ENCODE data around the gene TRPV3.
"Not testable (repeated sequence)": the region's sequence is repeated elsewhere in the genome, so short reads cannot be mapped to it uniquely, and the experiment has no call there.

Gene TRPV3

GRCh38 chr17:3557768-3558583, at the start of gene TRPV3:
TSS of gene TRPV3 (minus strand) at chr17:3557812. CDS start at chr17:3554850, 2,962 bp downstream.
- DNase-seq, result no peak

GRCh38 chr17:3603870-3604259, 46.3 kb upstream of the TRPV3 start:
- no peak for DNase-seq

DNA sequence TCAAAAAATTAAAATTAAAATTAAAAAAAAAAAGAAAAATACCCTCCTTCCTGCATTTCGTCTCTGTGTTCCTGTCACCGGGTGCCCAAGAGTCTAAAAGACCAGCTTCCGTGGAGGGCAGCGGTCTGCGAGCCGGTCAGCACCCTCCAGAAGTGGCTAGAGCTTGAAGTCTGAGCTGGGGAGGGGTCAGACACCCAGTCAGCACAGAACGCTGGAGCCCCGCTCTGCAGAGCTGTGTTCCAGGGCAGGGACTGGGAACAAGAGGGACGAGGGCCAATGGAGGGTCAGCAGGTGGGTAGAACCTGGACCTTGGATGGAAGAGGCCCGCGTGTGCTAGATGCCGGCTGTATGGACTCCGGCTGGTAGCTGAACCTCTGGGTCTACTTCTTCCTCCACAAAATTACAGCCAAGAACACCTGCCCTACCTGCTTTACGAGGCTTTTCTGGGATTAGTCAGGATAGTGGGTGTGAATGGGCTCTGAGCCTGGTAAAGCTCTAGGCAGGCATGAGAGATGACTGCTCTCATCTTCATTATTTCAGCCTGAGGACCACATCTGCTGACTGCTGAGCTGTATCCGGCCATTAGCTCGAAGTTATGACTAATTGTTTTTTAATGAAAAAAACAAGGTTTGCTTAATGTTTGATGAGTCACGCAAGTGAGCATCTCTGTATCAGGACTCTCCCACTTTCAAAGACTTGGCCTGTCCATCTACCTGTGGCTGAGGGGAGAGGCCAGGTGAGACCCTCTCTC, 45.7 kb upstream of the TRPV3 start:
- DNase-seq, result no peak

DNA sequence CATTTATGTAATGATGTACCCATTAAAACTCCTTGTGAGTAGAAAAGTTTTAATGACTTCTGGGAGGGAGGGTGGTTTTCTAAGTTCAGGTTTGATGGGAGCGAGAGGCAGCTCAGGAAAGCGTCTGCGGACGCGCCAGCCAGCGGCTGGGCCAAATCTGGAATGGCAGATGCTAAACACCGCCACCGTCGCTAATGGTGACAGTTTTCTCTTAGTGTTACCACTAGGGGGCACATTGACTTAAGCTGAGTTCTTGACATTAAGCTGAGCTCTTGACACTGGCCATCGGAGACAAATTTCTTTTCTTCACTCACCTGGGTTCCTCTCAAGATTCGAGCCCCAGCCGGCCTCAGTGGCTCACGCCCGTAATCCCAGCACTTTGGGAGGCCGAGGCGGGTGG, 44.9 kb upstream of the TRPV3 start:
- DNase-seq, result no peak

DNA sequence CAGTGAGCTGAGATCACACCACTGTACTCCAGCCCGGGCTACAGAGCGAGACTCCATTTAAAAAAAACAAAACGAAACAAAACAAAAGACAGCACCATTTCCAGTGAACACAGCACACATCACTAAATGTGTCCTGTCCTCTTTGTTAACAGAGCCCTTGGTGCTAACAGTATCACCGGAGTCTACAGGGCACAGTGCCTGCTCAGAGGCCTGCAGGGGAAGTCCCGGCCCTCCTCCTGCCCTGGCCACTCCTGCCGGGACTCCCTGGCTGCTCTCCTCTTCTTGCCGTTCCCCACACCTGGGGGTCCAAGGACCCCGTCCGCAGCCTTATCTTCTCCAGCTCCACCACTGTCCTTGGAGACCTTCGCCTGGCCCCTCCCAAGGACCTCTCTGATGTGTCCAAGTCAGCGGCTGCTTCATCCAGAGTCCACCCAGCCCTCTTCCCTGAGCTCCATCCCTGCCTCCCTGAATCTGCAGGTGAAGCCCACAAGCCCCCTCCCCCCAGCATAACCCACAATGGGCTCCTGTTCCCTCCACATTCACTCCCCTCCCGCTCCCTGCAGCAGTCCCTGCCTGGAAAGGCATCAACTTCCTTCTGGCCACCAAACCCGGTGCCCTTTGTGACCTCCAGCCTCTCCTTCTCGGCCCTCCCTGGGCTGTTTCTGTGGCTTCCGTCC, 43.1 kb upstream of the TRPV3 start:
- no peak for DNase-seq

DNA sequence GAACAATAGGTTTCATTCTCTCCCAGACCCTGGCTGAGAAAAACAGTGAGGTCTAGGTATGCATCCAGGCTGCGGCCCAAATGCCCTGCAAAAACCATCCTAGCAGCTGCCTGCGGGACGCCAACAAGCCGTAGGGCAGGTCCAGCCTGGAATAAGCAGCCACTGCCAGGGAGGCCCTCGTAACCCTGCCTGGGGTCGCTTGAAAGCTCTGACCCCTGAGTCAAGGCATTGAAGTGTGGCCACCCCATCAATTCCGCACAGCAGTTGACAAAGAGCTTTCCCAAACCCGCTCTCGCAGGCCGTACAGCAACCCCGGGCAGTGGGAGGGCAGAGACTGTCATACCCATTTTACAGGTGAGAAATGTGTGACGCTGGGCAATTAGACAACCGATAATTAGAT, 40.5 kb upstream of the TRPV3 start:
- no peak for DNase-seq

DNA sequence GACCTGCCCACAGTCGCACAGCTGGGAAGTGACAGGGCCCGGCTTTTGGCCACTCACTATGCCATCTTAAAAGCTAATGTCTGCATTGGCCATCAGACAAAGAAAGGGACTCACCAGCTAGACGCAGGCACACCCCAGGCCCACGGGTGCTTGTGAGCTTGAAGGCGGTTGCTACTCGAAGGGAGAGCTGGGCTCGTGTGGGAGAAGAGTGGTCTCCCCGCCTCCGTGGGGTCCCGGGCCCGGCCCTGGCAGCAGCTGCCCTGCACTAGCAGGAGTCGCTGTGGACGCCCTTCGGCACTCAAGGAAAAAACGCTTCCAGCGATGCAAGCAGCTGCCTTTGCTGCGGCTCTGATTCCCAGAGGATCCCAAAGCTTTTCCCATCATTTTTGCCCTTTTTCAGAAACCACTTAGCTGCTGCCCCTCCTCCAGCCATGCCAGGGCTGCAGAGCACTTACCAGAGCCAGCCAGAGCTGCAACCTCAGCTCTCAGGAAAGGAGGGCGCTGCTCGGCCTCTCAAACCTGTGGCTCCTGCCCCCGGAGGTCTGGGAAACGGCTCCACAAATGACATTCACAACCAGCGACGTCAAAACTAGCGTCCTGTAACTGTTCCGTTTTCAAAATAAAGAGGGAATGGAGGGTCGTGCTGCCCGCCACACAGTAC, 39.3 kb upstream of the TRPV3 start:
- no peak for DNase-seq

DNA sequence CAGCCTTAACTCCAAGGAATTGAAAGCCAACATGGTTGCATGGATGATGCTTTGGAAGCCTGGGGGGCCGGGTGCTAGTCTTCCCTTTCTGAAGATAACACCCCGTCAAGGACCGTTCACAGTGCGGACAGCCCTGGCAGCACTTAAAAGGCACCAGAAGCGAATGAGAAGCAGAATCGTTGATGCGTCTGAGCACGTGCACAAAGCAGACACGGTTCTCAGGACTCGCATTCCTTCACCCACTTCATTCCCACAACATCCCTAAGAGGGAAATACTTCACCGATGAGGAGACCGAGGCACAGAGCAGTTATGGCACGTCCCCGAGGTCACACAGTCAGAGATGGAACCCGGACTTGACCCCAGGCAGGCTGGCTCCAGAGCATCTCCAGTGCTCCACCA, 37.4 kb upstream of the TRPV3 start:
- DNase-seq, result no peak

GRCh38 chr17:3594051-3594800, 36.6 kb upstream of the TRPV3 start:
- no peak for DNase-seq

- DNase-seq, result no peak
These were observed 35.8 kb upstream of the TRPV3 start for GRCh38 chr17:3593384-3593783.

GRCh38 chr17:3592216-3592860, 34.7 kb upstream of the TRPV3 start:
- no peak for DNase-seq

GRCh38 chr17:3590768-3591167, 33.2 kb upstream of the TRPV3 start:
- DNase-seq, result no peak

DNA sequence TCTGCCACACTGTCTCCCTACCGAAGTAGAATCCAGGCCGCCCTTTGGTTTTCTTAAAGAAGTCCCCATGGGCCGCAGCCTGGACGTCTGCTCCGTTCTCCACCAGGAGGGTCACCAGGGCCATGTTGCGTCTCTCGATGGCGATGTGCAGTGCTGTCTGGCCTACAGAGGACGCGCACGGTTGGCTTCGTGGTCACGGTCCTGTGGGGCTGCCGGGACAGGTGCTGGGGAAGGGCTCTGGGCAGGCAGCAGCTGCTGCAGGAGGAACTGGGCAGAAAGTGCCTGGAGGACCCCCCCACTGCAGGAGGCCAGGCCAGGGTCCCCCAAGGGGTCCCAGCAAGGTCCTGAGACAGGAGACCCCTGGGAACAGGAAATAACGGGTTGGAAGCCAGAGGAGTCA, 32.6 kb upstream of the TRPV3 start:
- no peak for DNase-seq

DNA sequence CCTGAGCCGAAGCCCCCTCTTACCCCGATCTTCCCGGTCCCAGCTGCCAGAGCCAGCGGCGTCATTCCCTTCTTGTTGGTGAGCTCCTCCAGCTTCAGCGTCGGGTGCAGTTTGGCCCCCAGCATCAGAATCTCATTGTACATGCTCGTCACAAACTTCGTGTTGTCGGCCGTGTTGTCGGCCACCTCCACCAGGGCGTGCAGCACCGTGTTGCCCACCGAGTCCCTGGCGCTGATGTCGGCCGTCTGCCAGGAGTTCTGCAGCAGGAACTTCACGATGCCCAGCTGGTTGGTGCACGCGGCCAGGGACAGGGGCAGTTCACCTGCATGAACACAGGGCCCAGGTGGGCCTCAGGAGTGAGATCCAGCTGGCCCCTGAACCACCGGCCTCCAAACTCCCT, 32.2 kb upstream of the TRPV3 start:
- DNase-seq, result no peak

DNA sequence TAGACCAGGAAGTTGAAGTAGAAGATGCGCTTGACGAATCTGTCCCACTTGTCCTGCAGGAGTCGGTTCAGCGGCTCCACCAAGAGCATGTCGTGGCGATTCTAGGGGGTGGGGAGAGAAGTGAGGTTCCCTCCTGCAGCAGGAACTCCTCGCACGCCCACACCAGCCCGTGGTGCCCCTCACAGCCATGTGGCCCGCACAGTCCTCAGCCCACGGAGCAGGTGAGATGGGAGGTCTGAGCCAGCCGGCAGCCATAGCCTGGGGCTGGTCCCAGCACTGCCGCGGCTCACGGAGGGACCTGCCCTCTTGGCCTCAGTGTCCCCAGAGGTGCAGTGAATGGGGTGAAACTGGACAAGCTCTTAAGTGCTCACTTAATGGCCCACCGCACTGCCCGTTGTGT, 28.2 kb upstream of the TRPV3 start:
- no peak for DNase-seq

DNA sequence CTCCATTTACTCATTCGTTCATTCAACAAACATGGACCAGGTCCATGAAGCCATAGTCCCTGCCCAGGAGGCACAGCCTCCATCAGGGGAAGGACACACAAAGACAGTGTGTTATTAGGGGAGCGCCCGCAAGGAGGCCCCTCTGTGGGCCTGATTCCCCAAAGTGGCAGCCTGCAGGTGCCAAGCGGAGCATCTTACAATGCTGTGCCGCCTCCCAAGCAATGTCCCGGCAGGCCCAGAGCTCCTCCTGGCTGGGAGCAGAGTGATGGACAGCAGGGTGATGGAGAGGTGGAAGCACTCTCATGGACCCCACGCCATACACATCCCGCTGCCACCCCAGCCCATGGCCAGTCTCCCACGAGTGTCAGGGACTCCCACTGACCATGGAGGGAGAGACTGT, 25.8 kb upstream of the TRPV3 start:
- DNase-seq, result no peak

DNA sequence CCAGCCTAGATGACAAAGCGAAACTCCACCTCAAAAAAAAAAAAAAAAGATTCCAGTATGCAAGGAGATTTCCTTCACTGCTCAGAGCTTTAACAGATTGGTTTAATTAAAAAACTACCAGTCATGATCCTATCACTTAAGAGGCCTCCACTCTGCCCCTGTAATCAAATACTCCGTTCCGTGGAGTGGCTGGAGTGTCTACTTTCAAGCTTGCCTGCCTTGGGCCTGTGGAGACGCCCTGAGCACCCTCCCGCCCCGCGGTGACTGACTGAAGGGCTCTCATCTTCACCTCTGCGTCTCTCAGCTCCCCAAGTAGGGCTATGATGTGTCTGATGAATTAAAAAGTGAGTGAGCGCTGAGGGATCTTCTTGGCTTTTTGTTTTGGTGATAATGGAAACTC, 25.3 kb upstream of the TRPV3 start:
- DNase-seq, result no peak

DNA sequence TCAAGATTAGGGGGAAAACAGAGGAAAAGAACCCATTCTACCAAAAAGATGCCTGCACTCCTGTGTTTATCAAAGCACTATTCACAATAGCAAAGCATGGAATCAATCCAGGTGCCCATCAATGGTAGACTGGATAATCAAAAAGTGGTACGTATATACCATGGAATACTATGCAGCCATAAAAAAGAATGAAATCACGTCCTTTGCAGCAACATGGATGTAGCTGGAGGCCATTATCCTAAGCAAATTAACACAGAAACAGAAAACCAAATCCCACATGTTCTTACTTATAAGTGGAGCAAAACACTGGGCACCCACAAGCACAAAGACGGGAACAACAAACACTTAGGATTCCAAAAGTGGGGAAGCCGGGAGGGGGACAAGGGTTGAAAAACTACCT, 21.1 kb upstream of the TRPV3 start:
- not testable (repeated sequence) for DNase-seq

GRCh38 chr17:3576970-3577369, 19.4 kb upstream of the TRPV3 start:
- no peak for DNase-seq

- DNase-seq, result no peak
These were observed 17.9 kb upstream of the TRPV3 start for GRCh38 chr17:3575511-3575910.

DNA sequence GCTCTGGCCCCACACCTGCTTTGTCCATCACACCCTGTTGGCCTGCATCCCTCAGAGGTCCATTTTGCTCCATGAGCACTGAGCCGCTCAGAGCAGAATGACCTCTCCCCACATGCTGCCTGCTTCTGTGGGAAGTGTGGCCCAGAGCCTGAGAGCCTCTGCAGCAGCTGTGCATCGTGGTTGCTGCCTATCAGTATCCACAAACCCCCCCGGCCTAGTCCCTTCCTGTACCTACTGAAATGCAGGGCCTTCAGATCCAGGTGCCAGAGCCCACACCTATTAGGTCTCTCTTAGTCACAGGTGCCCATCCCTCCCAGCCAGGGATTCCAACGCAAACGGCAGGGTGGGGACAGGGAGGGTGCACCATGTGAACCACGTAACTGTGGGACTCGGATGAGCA, 16.6 kb upstream of the TRPV3 start:
- DNase-seq, result no peak

Measured in NCI-H1930 (cell line).